SK-N-SH (cell line): ENCODE results near the gene TBC1D30. TPM values are rescaled to one million over a fixed set of nuclear protein-coding genes. Genes with fewer than 3 reads are reported as not detected.

Experiments used
- CTCF ChIA-PET: fragments of 300-600, 350-600 bp; formaldehyde crosslinking; extraction: SDS; loops from one replicate; lab custom pipeline; 2021; lab: Yijun Ruan, JAX
- POLR2A ChIA-PET: fragments of 350-600 bp; sonication (Branson Sonifier 250); formaldehyde crosslinking; extraction: SDS; loops from one replicate; lab custom pipeline; 2020; ENCODE audit warnings: antibody characterized with exemption, inconsistent platforms; lab: Yijun Ruan, JAX
- DNase-seq: peaks from one replicate; pipeline ENCODE4 v3.0.0; 2012
- H2AFZ ChIP-seq: fragments of 200-600 bp; sonication (generic); 2 replicates; pipeline ENCODE4 v1.8.1; 2016; ENCODE audit warnings: antibody characterized with exemption, mild to moderate bottlenecking, low read depth
- H3F3A ChIP-seq: fragments of 200-600 bp; sonication (generic); replicated peaks from 2 replicates; pipeline ENCODE3; 2016; ENCODE audit warnings: antibody characterized with exemption, mild to moderate bottlenecking; ENCODE audit not compliant: insufficient read depth
- H3K27ac ChIP-seq, 2 experiments: fragments of 200-500 bp in 1 of 2; fragments of 200-600 bp in 1 of 2; sonication (Bioruptor generic) in 1 of 2; sonication (generic), shearing (Covaris generic) in 1 of 2; 2 replicates each; pipeline versions ENCODE4 v1.5.1 to v1.6.1; 2014 to 2016; ENCODE audit warnings: low read depth in 2 of 2, inconsistent platforms in 1 of 2, low read length in 1 of 2, mild to moderate bottlenecking in 1 of 2, mixed read lengths in 1 of 2
- H3K27me3 ChIP-seq: fragments of 200-600 bp; sonication (generic), shearing (Covaris generic); 2 replicates; pipeline ENCODE4 v1.6.1; 2016; ENCODE audit warnings: mixed run types; ENCODE audit not compliant: insufficient read depth
- H3K36me3 ChIP-seq, 2 experiments: fragments of 200-500 bp in 1 of 2; fragments of 200-600 bp in 1 of 2; sonication (Bioruptor generic) in 1 of 2; sonication (generic) in 1 of 2; replicated peaks in 1 of 2; 2 replicates each; pipeline versions ENCODE3 to v1.5.1; 2014 to 2016; ENCODE audit warnings: low read length in 1 of 2, mild to moderate bottlenecking in 1 of 2; ENCODE audit not compliant: insufficient read depth in 2 of 2, control insufficient read depth in 1 of 2
- H3K4me1 ChIP-seq, 2 experiments: fragments of 200-500 bp in 1 of 2; fragments of 200-600 bp in 1 of 2; sonication (Bioruptor generic) in 1 of 2; sonication (generic), shearing (Covaris generic) in 1 of 2; 2 replicates each; pipeline versions ENCODE4 v1.5.1 to v1.6.1; 2014 to 2016; ENCODE audit warnings: low read depth in 1 of 2, low read length in 1 of 2, mixed run types in 1 of 2; ENCODE audit not compliant: insufficient read depth in 2 of 2, control insufficient read depth in 1 of 2
- H3K4me2 ChIP-seq: fragments of 200-600 bp; sonication (generic), shearing (Covaris generic); 2 replicates; pipeline ENCODE4 v1.6.1; 2017; ENCODE audit warnings: mixed run types
- H3K4me3 ChIP-seq, 2 experiments: fragments of 200-500 bp in 1 of 2; fragments of 200-600 bp in 1 of 2; sonication (Bioruptor generic) in 1 of 2; sonication (generic), shearing (Covaris generic) in 1 of 2; 2 replicates each; pipeline versions ENCODE4 v1.5.1 to v1.8.1; 2014 to 2016; ENCODE audit warnings: low read depth in 2 of 2, inconsistent platforms in 1 of 2, low read length in 1 of 2, mild to moderate bottlenecking in 1 of 2, mixed read lengths in 1 of 2, moderate library complexity in 1 of 2
- H3K79me2 ChIP-seq: fragments of 200-600 bp; sonication (generic); 2 replicates; pipeline ENCODE4 v1.8.1; 2017; ENCODE audit warnings: mild to moderate bottlenecking; ENCODE audit not compliant: insufficient read depth
- H3K9ac ChIP-seq: fragments of 200-600 bp; sonication (generic); 2 replicates; pipeline ENCODE4 v1.6.1; 2017; ENCODE audit warnings: mixed run types
- H3K9me2 ChIP-seq: fragments of 200-600 bp; sonication (generic); 2 replicates; pipeline ENCODE4 v1.6.1; 2017; ENCODE audit warnings: mixed run types
- H3K9me3 ChIP-seq: fragments of 200-600 bp; sonication (generic); 2 replicates; pipeline ENCODE4 v1.6.1; 2017; ENCODE audit warnings: mixed run types, mild to moderate bottlenecking, moderate library complexity
- H4K20me1 ChIP-seq: fragments of 200-600 bp; sonication (generic); 2 replicates; pipeline ENCODE4 v1.6.1; 2017; ENCODE audit warnings: mild to moderate bottlenecking, mixed run types; ENCODE audit not compliant: insufficient read depth
- CTCF ChIP-seq: fragments of 200-600 bp; sonication (generic); IDR thresholded peaks from 2 replicates; pipeline ENCODE4 v1.6.1; 2017; ENCODE audit warnings: antibody characterized with exemption, mild to moderate bottlenecking, moderate library complexity
- ELF1 ChIP-seq: IDR thresholded peaks from 2 replicates; pipeline ENCODE4 v1.4.0; 2012
- EZH2phosphoT487 ChIP-seq: fragments of 200-600 bp; sonication (generic); IDR thresholded peaks from 2 replicates; pipeline ENCODE4 v1.6.1; 2017; ENCODE audit warnings: low read depth, mixed run types, mild to moderate bottlenecking, antibody characterized with exemption, moderate library complexity, borderline replicate concordance
- FOSL2 ChIP-seq: IDR thresholded peaks from 2 replicates; pipeline ENCODE4 v1.4.0; 2012; ENCODE audit warnings: low read depth, mild to moderate bottlenecking, moderate library complexity, borderline replicate concordance
- FOXM1 ChIP-seq: IDR thresholded peaks from 2 replicates; pipeline ENCODE4 v1.4.0; 2012; ENCODE audit warnings: low read depth, mild to moderate bottlenecking
- GABPA ChIP-seq: IDR thresholded peaks from 2 replicates; pipeline ENCODE4 v1.4.0; 2012; ENCODE audit warnings: low read depth, mild to moderate bottlenecking
- IRF3 ChIP-seq: fragments of 150-350 bp; IDR thresholded peaks from 2 replicates; pipeline ENCODE4 v1.6.1; 2016; ENCODE audit warnings: mild to moderate bottlenecking, low read depth, low read length
- MAX ChIP-seq: IDR thresholded peaks from 2 replicates; pipeline ENCODE4 v1.4.0; 2012; ENCODE audit warnings: low read depth
- MEF2A ChIP-seq: IDR thresholded peaks from 2 replicates; pipeline ENCODE4 v1.4.0; 2012; ENCODE audit warnings: low read depth, borderline replicate concordance
- NRF1 ChIP-seq: IDR thresholded peaks from 2 replicates; pipeline ENCODE4 v1.6.1; 2012; ENCODE audit warnings: low read depth, mild to moderate bottlenecking, low read length
- PBX3 ChIP-seq: IDR thresholded peaks from 2 replicates; pipeline ENCODE4; 2012
- RFX5 ChIP-seq: IDR thresholded peaks from 2 replicates; pipeline ENCODE4 v1.6.1; 2012; ENCODE audit warnings: mild to moderate bottlenecking, improper control_type of control experiment, low read length
- SIN3A ChIP-seq: IDR thresholded peaks from 2 replicates; pipeline ENCODE4 v1.6.1; 2012; ENCODE audit warnings: low read depth, mild to moderate bottlenecking, low read length, moderate library complexity, borderline replicate concordance
- TAF1 ChIP-seq: IDR thresholded peaks from 2 replicates; pipeline ENCODE4 v1.6.1; 2012; ENCODE audit warnings: low read depth, mild to moderate bottlenecking, low read length, moderate library complexity, borderline replicate concordance
- TCF12 ChIP-seq: IDR thresholded peaks from 2 replicates; pipeline ENCODE4 v1.4.0; 2012
- TEAD4 ChIP-seq: IDR thresholded peaks from 2 replicates; pipeline ENCODE4 v1.4.0; 2012; ENCODE audit warnings: mild to moderate bottlenecking, borderline replicate concordance; ENCODE audit not compliant: insufficient read depth
- USF2 ChIP-seq: fragments of 150-350 bp; IDR thresholded peaks from 2 replicates; pipeline ENCODE4 v1.6.1; 2017; ENCODE audit warnings: antibody characterized with exemption, low read length, low read depth, borderline replicate concordance
- YY1 ChIP-seq: IDR thresholded peaks from 2 replicates; pipeline ENCODE4 v1.4.0; 2012; ENCODE audit warnings: low read depth, mild to moderate bottlenecking
- WGBS: methylation state at CpG from one replicate; pipeline ENCODE4 v1.1.6; 2017; ENCODE audit warnings: low lambda C conversion rate; 5-methylcytosine and 5-hydroxymethylcytosine counted together
- polyA plus RNA-seq, 3 experiments: library from polyadenylated mRNA; depleted of rRNA; stranded (reverse); fragments of >200 nt; gene quantifications; 2 replicates each; pipeline ENCODE4 v1.2.3, GENCODE V29; 2012

The TBC1D30 gene
- polyA plus RNA-seq, 1 of the 3 experiments (the other 2 are of a cell fraction), result 0.23 TPM

- Histone ChIP-seq H3K9me3 (no peaks in the 10 kb centered on the region), H3K4me1 (no peaks in the 10 kb centered on the region), H4K20me1 (no peaks in the 10 kb centered on the region), H3K4me3 (no peak overlapping the region), H3K79me2 (no peaks in the 10 kb centered on the region), H3K27ac (no peak overlapping the region), H3K36me3 (no peaks in the 10 kb centered on the region), H3K9ac (no peak overlapping the region), H2AFZ (no peak overlapping the region), H3F3A (no peaks in the 10 kb centered on the region), H3K27me3 (peaks cover 1% of the 10 kb centered on the region; the same call in 1 of the 2 replicates), H3K4me2 (no peak overlapping the region), H3K9me2 (no peaks in the 10 kb centered on the region)
- CTCF ChIA-PET, result interaction anchor here (2.2 kb wide), 1 partner anchor 11 kb away, joined by 13 read pairs; no protein-coding TSS in a partner anchor
- no peak for TF ChIP-seq TCF12
- TF ChIP-seq CTCF, result no peak
- TF ChIP-seq USF2, result no peak
- no peak for TF ChIP-seq TAF1
- TF ChIP-seq FOXM1, result no peak
- TF ChIP-seq TEAD4, result no peak
- TF ChIP-seq PBX3, result no peak
- TF ChIP-seq NRF1, result no peak
- no peak for TF ChIP-seq MAX
- no peak for TF ChIP-seq GABPA
- no peak for TF ChIP-seq EZH2phosphoT487
- TF ChIP-seq RFX5, result no peak
- TF ChIP-seq ELF1, result no peak
- TF ChIP-seq FOSL2, result no peak
- TF ChIP-seq SIN3A, result no peak
- no peak for TF ChIP-seq MEF2A
- TF ChIP-seq IRF3, result no peak
- TF ChIP-seq YY1, result no peak
- WGBS, result 32% methylated on average over 1 of the region's 1 CpG
- POLR2A ChIA-PET, result no interaction called here
- no peak for DNase-seq
Measured at GRCh38 chr12:64790166-64790565, 34.3 kb upstream of the TBC1D30 start.
